Endothelial cell of umbilical vein (primary cell): ENCODE results near the gene PDGFRA.

Experiments used
- CTCF ChIP-seq, 2 donors: IDR thresholded peaks; 1 replicate in 1 of 2; 2 replicates in 1 of 2; pipeline ENCODE4 v1.5.1; 2011; ENCODE audit warnings: low read length in 2 of 2, mild to moderate bottlenecking in 2 of 2, moderate library complexity in 2 of 2, control low read depth in 1 of 2, inconsistent platforms in 1 of 2, low read depth in 1 of 2; ENCODE audit not compliant: insufficient read depth in 1 of 2; ENCODE audit errors: extremely low read depth in 1 of 2
- EZH2 ChIP-seq: IDR thresholded peaks from 2 replicates; pipeline ENCODE4 v1.6.1; 2012; ENCODE audit warnings: borderline replicate concordance, low read depth, mild to moderate bottlenecking, moderate library complexity, low read length, inconsistent platforms; ENCODE audit not compliant: severe bottlenecking
- GATA2 ChIP-seq: IDR thresholded peaks from 2 replicates; pipeline ENCODE4 v1.7.0; 2011; ENCODE audit warnings: low read depth, mild to moderate bottlenecking, moderate library complexity, mixed read lengths, low read length; ENCODE audit not compliant: insufficient read length, insufficient read depth
- JUN ChIP-seq: IDR thresholded peaks from 2 replicates; pipeline ENCODE4 v1.6.1; 2011; ENCODE audit warnings: borderline replicate concordance, low read depth; ENCODE audit not compliant: insufficient read length, insufficient read depth
- MAX ChIP-seq: IDR thresholded peaks from 2 replicates; pipeline ENCODE4 v1.6.1; 2011; ENCODE audit not compliant: insufficient read depth, insufficient read length
- MYC ChIP-seq: IDR thresholded peaks from one replicate; pipeline ENCODE4 v1.6.1; 2011; ENCODE audit warnings: mild to moderate bottlenecking, low read depth, low read length
- POLR2A ChIP-seq: IDR thresholded peaks from 2 replicates; pipeline ENCODE4 v1.6.1; 2012; ENCODE audit warnings: low read depth, mild to moderate bottlenecking, control low read depth, low read length
- POLR2AphosphoS5 ChIP-seq: IDR thresholded peaks from 2 replicates; pipeline ENCODE4 v1.6.1; 2012; ENCODE audit warnings: low read depth, mild to moderate bottlenecking, control low read depth, low read length, moderate library complexity; ENCODE audit not compliant: insufficient read depth

- TF ChIP-seq MAX (no peak), POLR2AphosphoS5 (no peak), CTCF (IDR thresholded peaks at IDR 0.05; ENCODE audit: extremely low read depth in 1 of 2, insufficient read depth in 1 of 2, low read depth in 1 of 2, low read length in 2 of 2) (no peak), EZH2 (peak; percentile 14), MYC (no peak), POLR2A (no peak), JUN (no peak), GATA2 (no peak)
These were observed 2.3 kb downstream of the PDGFRA start for GRCh38 chr4:54231419-54231767.
